HL-60 (cell line): ENCODE results near the gene ATP1A4.

ENCODE experiments used
- DNase-seq, 2 experiments: peaks; one replicate each; pipeline ENCODE4 v3.0.0-alpha.2; 2010 to 2020; ENCODE audit warnings: low read depth in 1 of 2, low spot score in 1 of 2
- H3K27ac ChIP-seq: fragments of 250-450 bp; sonication (Bioruptor Pico); replicated peaks from 2 replicates; pipeline ENCODE4 v1.5.1; 2020; ENCODE audit warnings: mild to moderate bottlenecking, moderate library complexity
- H3K27me3 ChIP-seq: fragments of 250-450 bp; sonication (Bioruptor Pico); 2 replicates; pipeline ENCODE4 v1.5.1; 2021; ENCODE audit warnings: mild to moderate bottlenecking, moderate library complexity; ENCODE audit not compliant: insufficient read depth, poor library complexity, severe bottlenecking
- H3K4me3 ChIP-seq: replicated peaks from 2 replicates; pipeline ENCODE4 v1.5.1; 2011; ENCODE audit warnings: mild to moderate bottlenecking, control low read depth, low read length; ENCODE audit not compliant: insufficient read depth
- CTCF ChIP-seq: IDR thresholded peaks from one replicate; pipeline ENCODE4 v1.5.1; 2011; ENCODE audit warnings: low read length, control low read depth, inconsistent platforms; ENCODE audit not compliant: insufficient read depth
- GABPA ChIP-seq: IDR thresholded peaks from 2 replicates; pipeline ENCODE4 v1.6.1; 2012; ENCODE audit warnings: low read depth
- POLR2AphosphoS5 ChIP-seq: IDR thresholded peaks from 2 replicates; pipeline ENCODE4 v1.6.1; 2012; ENCODE audit warnings: low read depth
- REST ChIP-seq: IDR thresholded peaks from 2 replicates; pipeline ENCODE4 v1.6.1; 2012; ENCODE audit warnings: low read depth; ENCODE audit not compliant: insufficient replicate concordance
- SPI1 ChIP-seq: IDR thresholded peaks from 2 replicates; pipeline ENCODE4 v1.6.1; 2012; ENCODE audit warnings: low read depth, mild to moderate bottlenecking, borderline replicate concordance

ATP1A4 gene

GRCh38 chr1:160210561-160210960 is 59.2 kb downstream of the ATP1A4 start:
- Histone ChIP-seq H3K27ac (no peak overlapping the region), H3K27me3 (no peaks in the 10 kb centered on the region), H3K4me3 (no peak overlapping the region)
- TF ChIP-seq REST (no peak), POLR2AphosphoS5 (no peak), CTCF (no peak), GABPA (no peak), SPI1 (no peak)
- no peak for DNase-seq

GRCh38 chr1:160211046-160211790 is 59.8 kb downstream of the ATP1A4 start:
- DNase-seq = no peak
- TF ChIP-seq GABPA = no peak
- no peak for TF ChIP-seq POLR2AphosphoS5
- no peak for TF ChIP-seq REST
- TF ChIP-seq SPI1 = no peak
- no peak for TF ChIP-seq CTCF
- Histone ChIP-seq H3K27me3 (no peaks in the 10 kb centered on the region), H3K27ac (no peak overlapping the region), H3K4me3 (no peak overlapping the region)

DNA sequence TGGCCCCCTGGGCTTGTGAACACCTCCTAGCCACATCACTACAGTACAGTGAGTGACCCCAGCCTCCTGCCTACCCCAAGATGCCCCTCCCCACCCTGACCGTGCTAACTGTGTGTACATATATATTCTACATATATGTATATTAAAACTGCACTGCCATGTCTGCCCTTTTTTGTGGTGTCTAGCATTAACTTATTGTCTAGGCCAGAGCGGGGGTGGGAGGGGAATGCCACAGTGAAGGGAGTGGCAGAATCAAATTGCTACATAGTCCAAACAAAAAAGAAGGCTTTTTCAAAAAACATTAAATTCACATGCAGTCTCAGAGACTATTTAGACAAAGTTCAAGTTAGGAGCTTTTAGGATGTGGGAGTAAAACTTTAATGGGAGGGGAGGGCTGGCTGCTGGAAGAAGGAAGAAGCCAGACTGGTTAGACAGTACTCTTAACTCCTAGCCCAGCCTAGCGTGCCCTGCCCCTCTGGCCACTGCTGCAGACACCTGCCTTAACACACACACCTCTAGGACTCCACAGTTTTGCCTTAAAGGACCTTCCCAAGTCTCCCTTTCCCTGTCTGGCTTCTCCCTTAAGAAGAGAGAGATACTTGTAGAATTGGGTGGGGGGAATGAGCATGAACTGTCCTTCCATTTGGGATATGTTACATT is 63.2 kb downstream of the ATP1A4 start:
- Histone ChIP-seq H3K27me3 (no peaks in the 10 kb centered on the region), H3K4me3 (no peak overlapping the region), H3K27ac (no peak overlapping the region)
- TF ChIP-seq GABPA = no peak
- no peak for DNase-seq

- no peak overlapping the region for H3K27ac ChIP-seq
Observed at GRCh38 chr1:160216301-160216700, 64.9 kb downstream of the ATP1A4 start.

More at GRCh38 chr1:160216301-160216700, 64.9 kb downstream of the ATP1A4 start:
- no peak for DNase-seq
- TF ChIP-seq POLR2AphosphoS5 = no peak
- TF ChIP-seq CTCF = no peak
- TF ChIP-seq SPI1 = no peak
- no peak for TF ChIP-seq GABPA
- no peak for TF ChIP-seq REST
- Histone ChIP-seq H3K4me3 (no peak overlapping the region), H3K27me3 (no peaks in the 10 kb centered on the region)
